ENCODE measurements around the gene ATR. TPM values are rescaled to one million over a fixed set of nuclear protein-coding genes. Genes with fewer than 3 reads are reported as not detected.
A peak's percentile ranks its signal among the peaks of the same experiment; 100 is the strongest.
"Not testable (repeated sequence)": the region's sequence is repeated elsewhere in the genome, so short reads cannot be mapped to it uniquely, and the experiment has no call there.

ATR gene
- total RNA-seq, 2 experiments from 2014 or later, result 29.0 to 29.5 TPM

GRCh38 chr3:142595951-142596725 is 17.6 kb upstream of the ATR start, which contains the start of gene PLS1:
PLS1 (plus strand) TSS chr3:142596393; CDS start chr3:142664238, 67,845 bp downstream.
- ATAC-seq (ENCODE audit: poor library complexity), result peak; percentile 91

GRCh38 chr3:142595581-142595950 is 17.0 kb upstream of the ATR start:
- H3K27me3 Mint-ChIP-seq, result peaks cover 6% of the 10 kb centered on the region
- H3K4me1 ChIP-seq (ENCODE audit: insufficient read depth, low read length), result peaks cover 13% of the 10 kb centered on the region
- intact Hi-C loops (cut with DNase I, micrococcal nuclease), result loop anchor here in 1 of 2 experiments (2.0 to 5.0 kb wide), 3 partner anchors 15 to 373 kb away; no protein-coding TSS in a partner anchor
- H3K9me3 Mint-ChIP-seq, result no peaks in the 10 kb centered on the region
- ATAC-seq (ENCODE audit: poor library complexity), result no peak
- ChIA-PET POLR2A (interaction anchor here (1.0 to 4.5 kb wide), 3 partner anchors 14 to 406 kb away, joined by 3 to 59 read pairs (median 3); partner anchors contain the start of genes ATR and U2SURP), CTCF (no interaction called here)
- peaks cover 18% of the 10 kb centered on the region for H3K4me1 Mint-ChIP-seq (ENCODE audit: low read depth)
- peak overlapping the region; percentile 97 for H3K4me3 Mint-ChIP-seq
- H3K27ac Mint-ChIP-seq, result peak overlapping the region; percentile 53
- H3K4me3 ChIP-seq (ENCODE audit: low read length), result peak overlapping the region; percentile 62
- DNase-seq, result no peak
- H3K27ac ChIP-seq (ENCODE audit: low read depth in 1 of 2, low read length in 2 of 2), result no peak overlapping the region
- no peaks in the 10 kb centered on the region for H3K27me3 ChIP-seq (ENCODE audit: control insufficient read depth in 1 of 2, insufficient read depth in 2 of 2, low read length in 2 of 2)
- no peaks in the 10 kb centered on the region for H3K36me3 ChIP-seq (ENCODE audit: insufficient read depth, low read length)
- H3K36me3 Mint-ChIP-seq (ENCODE audit: low read depth), result no peaks in the 10 kb centered on the region
- H3K9me3 ChIP-seq (ENCODE audit: control insufficient read depth in 1 of 2, insufficient read depth in 1 of 2, low read length in 2 of 2), result no peaks in the 10 kb centered on the region
- TF ChIP-seq CTCF (IDR thresholded peaks at IDR 0.05), result no peak

More at GRCh38 chr3:142595951-142596725, 17.6 kb upstream of the ATR start, which contains the start of gene PLS1:
- Histone ChIP-seq H3K36me3 (ENCODE audit: insufficient read depth, low read length) (no peaks in the 10 kb centered on the region), H3K9me3 (ENCODE audit: control insufficient read depth in 1 of 2, insufficient read depth in 1 of 2, low read length in 2 of 2) (no peaks in the 10 kb centered on the region), H3K27ac (ENCODE audit: low read depth in 1 of 2, low read length in 2 of 2) (no peak within 1 kb of the TSS), H3K27me3 (ENCODE audit: control insufficient read depth in 1 of 2, insufficient read depth in 2 of 2, low read length in 2 of 2) (no peaks in the 10 kb centered on the region), H3K4me3 (ENCODE audit: low read length) (peak within 1 kb of the TSS; percentile 62), H3K4me1 (ENCODE audit: insufficient read depth, low read length) (peaks cover 13% of the 10 kb centered on the region)
- ChIA-PET POLR2A (interaction anchor here (0.9 to 4.5 kb wide), 4 partner anchors 12 to 405 kb away, joined by 3 to 59 read pairs (median 3); partner anchors contain the start of genes ATR and U2SURP), CTCF (no interaction called here)
- no peak for TF ChIP-seq CTCF (IDR thresholded peaks at IDR 0.05)
- peaks cover 18% of the 10 kb centered on the region for H3K4me1 Mint-ChIP-seq (ENCODE audit: low read depth)
- intact Hi-C loops (cut with DNase I, micrococcal nuclease), result loop anchor here (1.0 to 5.0 kb wide), 4 partner anchors 15 to 374 kb away; partner anchors contain the start of gene ATR (in 1 of the 2)
- peak within 1 kb of the TSS; percentile 53 for H3K27ac Mint-ChIP-seq
- DNase-seq, result peak; percentile 68 to 91 (median 82)
- peaks cover 6% of the 10 kb centered on the region for H3K27me3 Mint-ChIP-seq
- no peaks in the 10 kb centered on the region for H3K9me3 Mint-ChIP-seq
- H3K36me3 Mint-ChIP-seq (ENCODE audit: low read depth), result no peaks in the 10 kb centered on the region
- H3K4me3 Mint-ChIP-seq, result peak within 1 kb of the TSS; percentile 97

- POLR2A ChIA-PET, result interaction anchor here (0.6 to 4.5 kb wide), 2 partner anchors 17 to 371 kb away, joined by 6 to 59 read pairs; partner anchors contain the start of gene ATR
- intact Hi-C loops (cut with DNase I, micrococcal nuclease), result loop anchor here in 1 of 2 experiments (2.0 to 5.0 kb wide), 3 partner anchors 14 to 373 kb away; no protein-coding TSS in a partner anchor
- ATAC-seq (ENCODE audit: poor library complexity), result no peak
Observed at GRCh38 chr3:142595141-142595540, 16.6 kb upstream of the ATR start.

GRCh38 chr3:142592268-142592667 is 13.7 kb upstream of the ATR start:
- H3K27me3 ChIP-seq (ENCODE audit: control insufficient read depth in 1 of 2, insufficient read depth in 2 of 2, low read length in 2 of 2); ATAC-seq (ENCODE audit: poor library complexity); H3K27me3 Mint-ChIP-seq; H3K4me3 ChIP-seq (ENCODE audit: low read length); H3K36me3 Mint-ChIP-seq (ENCODE audit: low read depth); H3K9me3 Mint-ChIP-seq; H3K36me3 ChIP-seq (ENCODE audit: insufficient read depth, low read length); H3K4me3 Mint-ChIP-seq; POLR2A ChIA-PET; DNase-seq; intact Hi-C loops (cut with DNase I, micrococcal nuclease); H3K9me3 ChIP-seq (ENCODE audit: control insufficient read depth in 1 of 2, insufficient read depth in 1 of 2, low read length in 2 of 2); H3K27ac ChIP-seq (ENCODE audit: low read depth in 1 of 2, low read length in 2 of 2); H3K27ac Mint-ChIP-seq: not testable (repeated sequence)
- H3K4me1 Mint-ChIP-seq (ENCODE audit: low read depth), result peaks cover 14% of the 10 kb centered on the region
- H3K4me1 ChIP-seq (ENCODE audit: insufficient read depth, low read length), result peaks cover 11% of the 10 kb centered on the region
- CTCF ChIA-PET, result interaction anchor here (0.7 kb wide), 3 partner anchors 176 to 1277 kb away, joined by 3 to 4 read pairs (median 3); no protein-coding TSS in a partner anchor

More at GRCh38 chr3:142595141-142595540, 16.6 kb upstream of the ATR start:
- CTCF ChIA-PET, result no interaction called here
- Histone ChIP-seq H3K27me3 (ENCODE audit: control insufficient read depth in 1 of 2, insufficient read depth in 2 of 2, low read length in 2 of 2) (no peaks in the 10 kb centered on the region), H3K27ac (ENCODE audit: low read depth in 1 of 2, low read length in 2 of 2) (no peak overlapping the region), H3K4me1 (ENCODE audit: insufficient read depth, low read length) (peaks cover 13% of the 10 kb centered on the region), H3K9me3 (ENCODE audit: control insufficient read depth in 1 of 2, insufficient read depth in 1 of 2, low read length in 2 of 2) (no peaks in the 10 kb centered on the region), H3K36me3 (ENCODE audit: insufficient read depth, low read length) (no peaks in the 10 kb centered on the region), H3K4me3 (ENCODE audit: low read length) (no peak overlapping the region)
- DNase-seq, result no peak
- peaks cover 6% of the 10 kb centered on the region for H3K27me3 Mint-ChIP-seq
- H3K4me3 Mint-ChIP-seq, result peak overlapping the region; percentile 97
- H3K27ac Mint-ChIP-seq, result peak overlapping the region; percentile 53
- peaks cover 18% of the 10 kb centered on the region for H3K4me1 Mint-ChIP-seq (ENCODE audit: low read depth)
- H3K9me3 Mint-ChIP-seq, result no peaks in the 10 kb centered on the region
- TF ChIP-seq CTCF (IDR thresholded peaks at IDR 0.05), result no peak
- no peaks in the 10 kb centered on the region for H3K36me3 Mint-ChIP-seq (ENCODE audit: low read depth)
